Thyroid gland (tissue), 4 donors: ENCODE measurements around the gene ARGLU1. TPM values are rescaled to one million over a fixed set of nuclear protein-coding genes. Genes with fewer than 3 reads are reported as not detected.

Experiments
- DNase-seq, 2 donors: peaks; one replicate each; pipeline ENCODE4 v3.0.0-alpha.2; 2019
- H3K27ac ChIP-seq, 3 donors: fragments of 200-600 bp; sonication (generic); 1 replicate in 2 of 3; 2 replicates in 1 of 3; pipeline ENCODE4 v1.5.1; 2016 to 2019; ENCODE audit warnings: mild to moderate bottlenecking in 1 of 3, moderate library complexity in 1 of 3
- H3K27me3 ChIP-seq: fragments of 200-600 bp; sonication (generic); one replicate; pipeline ENCODE4 v1.5.1; 2019
- H3K36me3 ChIP-seq, 2 donors: fragments of 200-600 bp; sonication (generic); one replicate each; pipeline ENCODE4 v1.5.1; 2016 to 2019
- H3K4me1 ChIP-seq, 2 donors: fragments of 200-600 bp; sonication (generic); one replicate each; pipeline ENCODE4 v1.5.1; 2017 to 2019
- H3K4me3 ChIP-seq, 3 donors: fragments of 200-600 bp; sonication (generic); replicated peaks in 1 of 3; 1 replicate in 2 of 3; 2 replicates in 1 of 3; pipeline ENCODE4 v1.5.1; 2016; ENCODE audit warnings: mild to moderate bottlenecking in 1 of 3
- H3K9me3 ChIP-seq: fragments of 200-600 bp; sonication (generic); one replicate; pipeline ENCODE4 v1.5.1; 2017
- POLR2A ChIP-seq, 2 donors: fragments of 450-650 bp; IDR thresholded peaks; one replicate each; pipeline ENCODE4 v1.6.1; 2017; ENCODE audit warnings: antibody characterized with exemption in 2 of 2, mild to moderate bottlenecking in 2 of 2, moderate library complexity in 1 of 2
- WGBS, 2 donors: methylation state at CpG; one replicate each; pipeline ENCODE4 v1.1.5; 2017; 5-methylcytosine and 5-hydroxymethylcytosine counted together
- intact Hi-C: fragments of 100-400 bp; cut with DNase I; formaldehyde crosslinking; loops from one replicate; pipeline ENCODE4 v1.15.1; 2023
- total RNA-seq, 4 donors: library from RNA; depleted of rRNA; stranded (reverse); fragments of >200 nt; gene quantifications; one replicate each; pipeline ENCODE4 v1.2.3, GENCODE V29; 2016
- TF ChIP-seq, protein P1 (sequence below), 6 experiments: fragments of 200-600 bp in 3 of 6; fragments of 450-650 bp in 3 of 6; sonication (generic) in 3 of 6; IDR thresholded peaks; one replicate each; pipeline ENCODE4 v1.5.1; 2016 to 2019; ENCODE audit warnings: antibody characterized with exemption in 6 of 6, mild to moderate bottlenecking in 2 of 6, inconsistent platforms in 1 of 6, moderate library complexity in 1 of 6

The ARGLU1 gene
- total RNA-seq, 4 donors from 2014 or later = 73.9 to 165 (median 119) TPM

- Histone ChIP-seq H3K27me3 (no peaks in the 10 kb centered on the region), H3K4me1 (no peaks in the 10 kb centered on the region), H3K9me3 (no peaks in the 10 kb centered on the region), H3K27ac (no peak overlapping the region), H3K4me3 (no peak overlapping the region), H3K36me3 (peaks cover 0 to 7% of the 10 kb centered on the region in 2 donors)
- DNase-seq = no peak
- WGBS, 2 donors = 88 to 90% methylated on average over 4 of the region's 4 CpGs
- intact Hi-C loops = no loop called here
- no peak for TF ChIP-seq POLR2A (IDR thresholded peaks at IDR 0.05)
- TF ChIP-seq, protein P1, sequence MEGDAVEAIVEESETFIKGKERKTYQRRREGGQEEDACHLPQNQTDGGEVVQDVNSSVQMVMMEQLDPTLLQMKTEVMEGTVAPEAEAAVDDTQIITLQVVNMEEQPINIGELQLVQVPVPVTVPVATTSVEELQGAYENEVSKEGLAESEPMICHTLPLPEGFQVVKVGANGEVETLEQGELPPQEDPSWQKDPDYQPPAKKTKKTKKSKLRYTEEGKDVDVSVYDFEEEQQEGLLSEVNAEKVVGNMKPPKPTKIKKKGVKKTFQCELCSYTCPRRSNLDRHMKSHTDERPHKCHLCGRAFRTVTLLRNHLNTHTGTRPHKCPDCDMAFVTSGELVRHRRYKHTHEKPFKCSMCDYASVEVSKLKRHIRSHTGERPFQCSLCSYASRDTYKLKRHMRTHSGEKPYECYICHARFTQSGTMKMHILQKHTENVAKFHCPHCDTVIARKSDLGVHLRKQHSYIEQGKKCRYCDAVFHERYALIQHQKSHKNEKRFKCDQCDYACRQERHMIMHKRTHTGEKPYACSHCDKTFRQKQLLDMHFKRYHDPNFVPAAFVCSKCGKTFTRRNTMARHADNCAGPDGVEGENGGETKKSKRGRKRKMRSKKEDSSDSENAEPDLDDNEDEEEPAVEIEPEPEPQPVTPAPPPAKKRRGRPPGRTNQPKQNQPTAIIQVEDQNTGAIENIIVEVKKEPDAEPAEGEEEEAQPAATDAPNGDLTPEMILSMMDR (IDR thresholded peaks at IDR 0.05) = no peak
These were observed 27.3 kb downstream of the ARGLU1 start for GRCh38 chr13:106540613-106541012.

- TF ChIP-seq, protein P1 (IDR thresholded peaks at IDR 0.05) = no peak
- TF ChIP-seq POLR2A (IDR thresholded peaks at IDR 0.05) = no peak
- H3K4me3 ChIP-seq = no peak overlapping the region
- H3K27ac ChIP-seq = no peak overlapping the region
- H3K36me3 ChIP-seq = no peaks in the 10 kb centered on the region
- no peak for DNase-seq
- peaks cover 0 to 1% of the 10 kb centered on the region in 2 donors for H3K4me1 ChIP-seq
- intact Hi-C loops = loop anchor here (10.0 kb wide), 1 partner anchor 453 kb away; no protein-coding TSS in a partner anchor
- H3K9me3 ChIP-seq = no peaks in the 10 kb centered on the region
- 44 to 53% methylated on average over 3 of the region's 3 CpGs for WGBS, 2 donors
- no peaks in the 10 kb centered on the region for H3K27me3 ChIP-seq
These were observed 30.4 kb downstream of the ARGLU1 start for GRCh38 chr13:106537521-106537920.

- DNase-seq = peak; percentile 89 to 93
- peak overlapping the region; percentile 43 to 86 (median 68) for H3K4me3 ChIP-seq
- TF ChIP-seq, protein P1 (IDR thresholded peaks at IDR 0.05) = peak; percentile 83 to 96 (median 93)
- TF ChIP-seq POLR2A (IDR thresholded peaks at IDR 0.05) = no peak
- WGBS, 2 donors = 4 to 6% methylated on average over 41 to 48 of the region's 50 CpGs
- peak overlapping the region in 2 of 3 donors; percentile 19 to 59 for H3K27ac ChIP-seq
- no peaks in the 10 kb centered on the region for H3K36me3 ChIP-seq
- no peaks in the 10 kb centered on the region for H3K9me3 ChIP-seq
- no peaks in the 10 kb centered on the region for H3K27me3 ChIP-seq
- H3K4me1 ChIP-seq = peaks cover 0 to 6% of the 10 kb centered on the region in 2 donors
- intact Hi-C loops = loop anchor here (10.0 kb wide), 1 partner anchor 452 kb away; no protein-coding TSS in a partner anchor
These were observed 31.5 kb downstream of the ARGLU1 start for GRCh38 chr13:106536244-106537034.

GRCh38 chr13:106535552-106536243 is 32.2 kb downstream of the ARGLU1 start, which contains the start of gene EFNB2:
Gene EFNB2, minus strand, starts transcription at chr13:106535662. Its CDS starts 698 bp downstream, at chr13:106534964.
- intact Hi-C loops = loop anchor here (10.0 kb wide), 1 partner anchor 451 kb away; no protein-coding TSS in a partner anchor
- WGBS, 2 donors = 1 to 3% methylated on average over 15 to 20 of the region's 102 CpGs

More at GRCh38 chr13:106535552-106536243, 32.2 kb downstream of the ARGLU1 start, which contains the start of gene EFNB2:
- peaks cover 0 to 6% of the 10 kb centered on the region in 2 donors for H3K4me1 ChIP-seq
- TF ChIP-seq, protein P1 (IDR thresholded peaks at IDR 0.05) = no peak
- peak; percentile 39 to 96 for TF ChIP-seq POLR2A (IDR thresholded peaks at IDR 0.05)
- no peaks in the 10 kb centered on the region for H3K27me3 ChIP-seq
- DNase-seq = peak; percentile 87 to 93
- no peaks in the 10 kb centered on the region for H3K36me3 ChIP-seq
- H3K4me3 ChIP-seq = peak within 1 kb of the TSS; percentile 63 to 86 (median 68)
- H3K27ac ChIP-seq = peak within 1 kb of the TSS; percentile 22 to 77 (median 73)
- H3K9me3 ChIP-seq = no peaks in the 10 kb centered on the region
